H1 (cell line): ENCODE results near the gene CBLC. TPM values are rescaled to one million over a fixed set of nuclear protein-coding genes. Genes with fewer than 3 reads are reported as not detected.

Experiments
- CTCF ChIA-PET: fragments of 300-600 bp; sonication (Branson Sonifier 250); formaldehyde crosslinking; loops from one replicate; lab custom pipeline; 2021; ENCODE audit not compliant: partially characterized antibody; lab: Charles Lee
- POLR2A ChIA-PET: fragments of 300-600 bp; sonication (Branson Sonifier 250); formaldehyde crosslinking; loops from one replicate; lab custom pipeline; 2021; ENCODE audit warnings: inconsistent platforms; ENCODE audit not compliant: partially characterized antibody; lab: Charles Lee
- DNase-seq, 2 experiments: peaks; one replicate each; pipeline versions ENCODE4 v3.0.0 to v3.0.0-alpha.2; 2010 to 2022; ENCODE audit warnings: low spot score in 2 of 2, low read depth in 1 of 2, mixed read lengths in 1 of 2
- FAIRE-seq: peaks from 2 replicates; lab custom pipeline; 2011; peaks lifted over from hg19 to GRCh38; lab: Jason Lieb, UNC
- H2AFZ ChIP-seq: 2 replicates; pipeline ENCODE4 v1.8.1; 2012; ENCODE audit warnings: low read length, inconsistent platforms
- H2AK5ac ChIP-seq: 2 replicates; pipeline ENCODE4 v1.6.1; 2013; ENCODE audit warnings: low read depth, low read length
- H2BK120ac ChIP-seq: replicated peaks from 2 replicates; pipeline ENCODE3; 2013; ENCODE audit warnings: low read depth, low read length, inconsistent platforms
- H2BK12ac ChIP-seq: 2 replicates; pipeline ENCODE4 v1.6.1; 2013; ENCODE audit warnings: low read depth, low read length
- H2BK15ac ChIP-seq: 2 replicates; pipeline ENCODE4 v1.6.1; 2013; ENCODE audit warnings: low read length
- H2BK20ac ChIP-seq: 2 replicates; pipeline ENCODE4 v1.6.1; 2013; ENCODE audit warnings: low read length
- H2BK5ac ChIP-seq: 2 replicates; pipeline ENCODE4 v1.6.1; 2013; ENCODE audit warnings: low read depth, low read length
- H3K14ac ChIP-seq: 2 replicates; pipeline ENCODE4 v1.6.1; 2013; ENCODE audit warnings: inconsistent platforms; ENCODE audit not compliant: insufficient read length
- H3K18ac ChIP-seq: 2 replicates; pipeline ENCODE4 v1.6.1; 2013; ENCODE audit warnings: low read length; ENCODE audit errors: extremely low read depth
- H3K23ac ChIP-seq: 2 replicates; pipeline ENCODE4 v1.6.1; 2013; ENCODE audit warnings: inconsistent platforms; ENCODE audit not compliant: insufficient read length
- H3K23me2 ChIP-seq: 2 replicates; pipeline ENCODE4 v1.6.1; 2013; ENCODE audit warnings: low read depth, low read length
- H3K27ac ChIP-seq: 2 replicates; pipeline ENCODE4 v1.6.1; 2011; ENCODE audit warnings: low read depth, low read length, inconsistent platforms
- H3K27me3 ChIP-seq, 4 experiments: replicated peaks in 1 of 4; 1 replicate in 1 of 4; 2 replicates in 3 of 4; pipeline versions ENCODE4 v1.6.1 to v1.8.1; 2011 to 2013; ENCODE audit warnings: low read length in 3 of 4, mild to moderate bottlenecking in 3 of 4, inconsistent platforms in 2 of 4, mixed read lengths in 2 of 4, moderate library complexity in 1 of 4; ENCODE audit not compliant: control insufficient read depth in 3 of 4, insufficient read depth in 3 of 4; ENCODE audit errors: extremely low read depth in 1 of 4
- H3K36me3 ChIP-seq, 4 experiments: 2 replicates each; pipeline versions ENCODE4 v1.6.1 to v1.8.1; 2011 to 2013; ENCODE audit warnings: mild to moderate bottlenecking in 4 of 4, low read length in 3 of 4, moderate library complexity in 2 of 4, control low read depth in 1 of 4, inconsistent platforms in 1 of 4; ENCODE audit not compliant: insufficient read depth in 4 of 4, control insufficient read depth in 2 of 4
- H3K4ac ChIP-seq: replicated peaks from 2 replicates; pipeline ENCODE3; 2013; ENCODE audit warnings: low read length, low read depth, mixed read lengths, inconsistent platforms; ENCODE audit not compliant: insufficient read length
- H3K4me1 ChIP-seq, 4 experiments: replicated peaks in 1 of 4; 1 replicate in 1 of 4; 2 replicates in 3 of 4; pipeline versions ENCODE4 v1.6.1 to v1.8.1; 2011 to 2013; ENCODE audit warnings: low read length in 3 of 4, inconsistent platforms in 2 of 4, mixed read lengths in 1 of 4; ENCODE audit not compliant: insufficient read depth in 4 of 4, control insufficient read depth in 3 of 4
- H3K4me2 ChIP-seq, 2 experiments: 2 replicates each; pipeline versions ENCODE4 v1.6.1 to v1.8.1; 2011 to 2013; ENCODE audit warnings: low read depth in 2 of 2, low read length in 2 of 2, control low read depth in 1 of 2, inconsistent platforms in 1 of 2, mild to moderate bottlenecking in 1 of 2; ENCODE audit not compliant: insufficient read depth in 1 of 2
- H3K4me3 ChIP-seq, 4 experiments: fragments of 200-600, 300-600 bp in 1 of 4; sonication (generic), shearing (Covaris generic), sonication (Bioruptor Twin) in 1 of 4; 2 replicates each; pipeline versions ENCODE4 v1.5.1 to v1.8.1; 2011 to 2016; ENCODE audit warnings: low read length in 4 of 4, low read depth in 3 of 4, control low read depth in 2 of 4, inconsistent platforms in 2 of 4, mild to moderate bottlenecking in 2 of 4, mixed read lengths in 1 of 4, moderate library complexity in 1 of 4; ENCODE audit not compliant: insufficient read depth in 2 of 4; ENCODE audit errors: extremely low read depth in 1 of 4
- H3K56ac ChIP-seq: replicated peaks from 2 replicates; pipeline ENCODE3; 2013; ENCODE audit warnings: low read depth, mild to moderate bottlenecking, mixed read lengths, low read length, inconsistent platforms; ENCODE audit not compliant: insufficient read length
- H3K79me1 ChIP-seq: 2 replicates; pipeline ENCODE4 v1.6.1; 2013; ENCODE audit warnings: low read depth, low read length, control low read depth
- H3K79me2 ChIP-seq, 2 experiments: 2 replicates each; pipeline versions ENCODE4 v1.6.1 to v1.8.1; 2012 to 2013; ENCODE audit warnings: low read length in 2 of 2, mild to moderate bottlenecking in 2 of 2, inconsistent platforms in 1 of 2; ENCODE audit not compliant: insufficient read depth in 2 of 2, control insufficient read depth in 1 of 2
- H3K9ac ChIP-seq, 4 experiments: replicated peaks in 1 of 4; 1 replicate in 1 of 4; 2 replicates in 3 of 4; pipeline versions ENCODE4 v1.6.1 to v1.8.1; 2011 to 2013; ENCODE audit warnings: low read depth in 3 of 4, low read length in 3 of 4, control low read depth in 2 of 4, mild to moderate bottlenecking in 2 of 4, moderate library complexity in 2 of 4, inconsistent platforms in 1 of 4; ENCODE audit errors: extremely low read depth in 1 of 4
- H3K9me3 ChIP-seq, 2 experiments: 2 replicates each; pipeline versions ENCODE4 v1.6.1 to v1.8.1; 2012 to 2013; ENCODE audit warnings: mild to moderate bottlenecking in 2 of 2, moderate library complexity in 2 of 2, control low read depth in 1 of 2, inconsistent platforms in 1 of 2, low read depth in 1 of 2, low read length in 1 of 2, mixed read lengths in 1 of 2; ENCODE audit not compliant: insufficient read depth in 2 of 2
- H4K20me1 ChIP-seq, 2 experiments: replicated peaks in 1 of 2; 2 replicates each; pipeline versions ENCODE3 to v1.8.1; 2011 to 2013; ENCODE audit warnings: inconsistent platforms in 2 of 2, low read length in 2 of 2, mild to moderate bottlenecking in 1 of 2; ENCODE audit not compliant: insufficient read depth in 2 of 2, control insufficient read depth in 1 of 2
- H4K5ac ChIP-seq: 2 replicates; pipeline ENCODE4 v1.6.1; 2013; ENCODE audit warnings: low read length, low read depth, mixed read lengths, inconsistent platforms; ENCODE audit not compliant: insufficient read length
- H4K8ac ChIP-seq: 2 replicates; pipeline ENCODE4 v1.8.0; 2013; ENCODE audit warnings: mild to moderate bottlenecking, moderate library complexity, low read length, inconsistent platforms; ENCODE audit not compliant: insufficient read depth; ENCODE audit errors: extremely low read depth
- H4K91ac ChIP-seq: replicated peaks from 2 replicates; pipeline ENCODE3; 2013; ENCODE audit warnings: low read length, mixed read lengths, inconsistent platforms; ENCODE audit not compliant: insufficient read length
- ASH2L ChIP-seq: fragments of 200-600, 300-600 bp; sonication (generic); IDR thresholded peaks from one replicate; pipeline ENCODE4 v1.7.1; 2017; ENCODE audit warnings: low read length
- ATF3 ChIP-seq: IDR thresholded peaks from 2 replicates; pipeline ENCODE4 v1.6.1; 2011; ENCODE audit warnings: low read depth, mild to moderate bottlenecking, low read length; ENCODE audit not compliant: insufficient read depth
- BACH1 ChIP-seq: IDR thresholded peaks from 2 replicates; pipeline ENCODE4 v1.6.1; 2012; ENCODE audit warnings: low read length, improper control_type of control experiment
- SP1 ChIP-seq: IDR thresholded peaks from 2 replicates; pipeline ENCODE4 v1.6.1; 2011; ENCODE audit warnings: low read depth, low read length
- TCF12 ChIP-seq: IDR thresholded peaks from 2 replicates; pipeline ENCODE4 v1.6.1; 2011; ENCODE audit warnings: low read depth, mild to moderate bottlenecking, low read length
- WGBS, 2 experiments: shearing (Covaris generic) in 1 of 2; methylation state at CpG; one replicate each; pipeline versions ENCODE4 v1.1.6 to v1.1.7; 2013 to 2015; ENCODE audit warnings: low lambda C conversion rate in 2 of 2, mixed read lengths in 2 of 2, inconsistent platforms in 1 of 2, low coverage in 1 of 2, missing lambda C conversion rate in 1 of 2; ENCODE audit not compliant: insufficient replicate concordance in 2 of 2, insufficient coverage in 1 of 2, insufficient read length in 1 of 2; ENCODE audit errors: extremely low coverage in 1 of 2, missing lambda C conversion rate in 1 of 2; 5-methylcytosine and 5-hydroxymethylcytosine counted together
- polyA plus RNA-seq, 7 experiments: library from polyadenylated mRNA; depleted of rRNA in 3 of 7; stranded (reverse) in 5 of 7; unstranded in 2 of 7; fragments of >200 nt in 5 of 7; fragments of 200-250 nt in 2 of 7; gene quantifications; 1 replicate in 5 of 7; 2 replicates in 1 of 7; 4 replicates in 1 of 7; pipeline versions ENCODE4 v1.2.1 to v1.2.3, GENCODE V29; 2011 to 2013; ENCODE audit warnings: missing spikeins in 2 of 7, mixed read lengths in 2 of 7
- total RNA-seq: library from RNA; stranded (reverse); fragmentation: NEBNext Ultra II Directional; extraction: Animal tissue kit (Norgen Biotek cat#: 25700); gene quantifications from 2 replicates; pipeline ENCODE4 v1.2.1, GENCODE V29; 2021

CBLC gene
- total and polyA plus RNA-seq, 2 of the 8 experiments (the other 6 are each of a cell fraction or from before 2014, with no cell fraction given): 17.4 to 35.7 TPM

- H3K36me3 ChIP-seq: no peaks in the 10 kb centered on the region
- H3K23ac ChIP-seq: no peak overlapping the region
- no peak overlapping the region for H3K27ac ChIP-seq
- peaks cover 0 to 6% of the 10 kb centered on the region in 2 experiments for H4K20me1 ChIP-seq
- no peak overlapping the region for H2BK15ac ChIP-seq
- H2BK5ac ChIP-seq: no peak overlapping the region
- WGBS, 2 experiments: 72% methylated on average over 6 of the region's 7 CpGs; no CpG with 5 or more reads in 1 of the 2 experiments
- no peak overlapping the region; a peak in 1 of 4 replicates for H3K4me2 ChIP-seq
- no peak overlapping the region for H3K56ac ChIP-seq
- no peaks in the 10 kb centered on the region for H3K9me3 ChIP-seq
- no peak overlapping the region for H3K4ac ChIP-seq
- FAIRE-seq: no peak
- CTCF ChIA-PET: interaction anchor here (1.0 to 4.0 kb wide), 7 partner anchors 11 to 71 kb away, joined by 3 to 32 read pairs (median 5); no protein-coding TSS in a partner anchor
- H3K79me2 ChIP-seq: no peaks in the 10 kb centered on the region
- H3K79me1 ChIP-seq: no peaks in the 10 kb centered on the region
- DNase-seq: no peak
- H4K5ac ChIP-seq: no peak overlapping the region
- H2BK12ac ChIP-seq: no peak overlapping the region
- H3K4me1 ChIP-seq: peaks cover 16 to 42% (median 17%) of the 10 kb centered on the region in 4 experiments
- H4K91ac ChIP-seq: no peak overlapping the region
- H2AFZ ChIP-seq: no peak overlapping the region
- no peak overlapping the region for H3K18ac ChIP-seq
- no peak overlapping the region for H2BK20ac ChIP-seq
- no peak overlapping the region for H2BK120ac ChIP-seq
- peaks cover 26 to 57% (median 51%) of the 10 kb centered on the region in 4 experiments for H3K27me3 ChIP-seq
- H3K9ac ChIP-seq: no peak overlapping the region
- no peak overlapping the region for H2AK5ac ChIP-seq
- H3K4me3 ChIP-seq: no peak overlapping the region
- POLR2A ChIA-PET: no interaction called here
- H3K23me2 ChIP-seq: peaks cover 29% of the 10 kb centered on the region
- H4K8ac ChIP-seq: no peak overlapping the region
- no peak overlapping the region for H3K14ac ChIP-seq
- TF ChIP-seq ATF3: no peak
- no peak for TF ChIP-seq TCF12
- TF ChIP-seq ASH2L: no peak
- no peak for TF ChIP-seq SP1
- TF ChIP-seq BACH1: no peak
These were observed 21.6 kb upstream of the CBLC start for GRCh38 chr19:44756089-44756562.
